H1 (cell line): ENCODE results near the gene VENTX. TPM values are rescaled to one million over a fixed set of nuclear protein-coding genes. Genes with fewer than 3 reads are reported as not detected.

ENCODE experiments used
- CHD7 ChIP-seq: fragments of 300-600 bp; sonication (generic); IDR thresholded peaks from 2 replicates; pipeline ENCODE4 v1.7.1; 2012; ENCODE audit warnings: low read length, moderate library complexity, mild to moderate bottlenecking, inconsistent platforms; ENCODE audit not compliant: insufficient replicate concordance
- SRF ChIP-seq: IDR thresholded peaks from 2 replicates; pipeline ENCODE4 v1.6.1; 2011; ENCODE audit warnings: mild to moderate bottlenecking, low read depth, low read length, moderate library complexity
- TCF12 ChIP-seq: IDR thresholded peaks from 2 replicates; pipeline ENCODE4 v1.6.1; 2011; ENCODE audit warnings: low read depth, mild to moderate bottlenecking, low read length
- YY1 ChIP-seq: IDR thresholded peaks from 2 replicates; pipeline ENCODE4 v1.6.1; 2011; ENCODE audit warnings: low read depth, mild to moderate bottlenecking, low read length
- polyA plus RNA-seq, 7 experiments: library from polyadenylated mRNA; depleted of rRNA in 3 of 7; stranded (reverse) in 5 of 7; unstranded in 2 of 7; fragments of >200 nt in 5 of 7; fragments of 200-250 nt in 2 of 7; gene quantifications; 1 replicate in 5 of 7; 2 replicates in 1 of 7; 4 replicates in 1 of 7; pipeline versions ENCODE4 v1.2.1 to v1.2.3, GENCODE V29; 2011 to 2013; ENCODE audit warnings: missing spikeins in 2 of 7, mixed read lengths in 2 of 7
- total RNA-seq: library from RNA; stranded (reverse); fragmentation: NEBNext Ultra II Directional; extraction: Animal tissue kit (Norgen Biotek cat#: 25700); gene quantifications from 2 replicates; pipeline ENCODE4 v1.2.1, GENCODE V29; 2021

VENTX gene
- total and polyA plus RNA-seq, 2 of the 8 experiments (the other 6 are each of a cell fraction or from before 2014, with no cell fraction given) = 5.6 TPM

- no peak for TF ChIP-seq CHD7
- TF ChIP-seq TCF12 = no peak
- no peak for TF ChIP-seq SRF
- no peak for TF ChIP-seq YY1
- TF ChIP-seq, all 59 proteins: peak for 0
These were observed 26.0 kb downstream of the VENTX start (continued) for GRCh38 chr10:133263674-133264073.
